ENCODE results near the gene SLC16A11.
"Not testable (repeated sequence)": the region's sequence is repeated elsewhere in the genome, so short reads cannot be mapped to it uniquely, and the experiment has no call there.

The SLC16A11 gene

DNA sequence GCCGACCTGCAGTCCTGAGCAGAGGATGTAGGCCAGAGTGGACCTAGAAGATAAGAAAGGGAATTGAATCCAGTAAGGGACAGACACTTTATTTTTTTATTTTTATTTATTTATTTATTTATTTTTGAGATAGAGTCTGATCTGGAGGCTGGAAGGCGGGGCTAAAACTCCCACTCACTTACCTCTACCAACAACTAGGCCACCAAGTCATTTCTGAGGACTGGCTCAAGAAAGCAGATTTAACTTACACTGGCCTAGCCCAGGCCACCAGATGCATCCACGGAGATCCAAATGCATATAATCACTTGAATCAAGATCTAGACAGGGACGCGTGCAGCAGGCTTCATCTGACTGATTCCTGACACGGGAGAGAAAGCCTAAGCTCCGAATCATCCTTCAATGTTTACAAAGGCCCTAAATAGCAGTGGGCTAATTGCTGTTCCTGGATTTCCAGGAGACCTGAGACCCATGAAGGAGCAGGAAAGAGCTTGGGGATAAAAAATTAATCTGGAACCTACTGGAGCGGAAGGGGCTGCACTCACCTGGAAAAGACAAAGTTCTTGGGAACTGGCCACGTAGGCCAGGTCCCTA lies 49.1 kb downstream of the SLC16A11 start:
- TF ChIP-seq, protein P1, sequence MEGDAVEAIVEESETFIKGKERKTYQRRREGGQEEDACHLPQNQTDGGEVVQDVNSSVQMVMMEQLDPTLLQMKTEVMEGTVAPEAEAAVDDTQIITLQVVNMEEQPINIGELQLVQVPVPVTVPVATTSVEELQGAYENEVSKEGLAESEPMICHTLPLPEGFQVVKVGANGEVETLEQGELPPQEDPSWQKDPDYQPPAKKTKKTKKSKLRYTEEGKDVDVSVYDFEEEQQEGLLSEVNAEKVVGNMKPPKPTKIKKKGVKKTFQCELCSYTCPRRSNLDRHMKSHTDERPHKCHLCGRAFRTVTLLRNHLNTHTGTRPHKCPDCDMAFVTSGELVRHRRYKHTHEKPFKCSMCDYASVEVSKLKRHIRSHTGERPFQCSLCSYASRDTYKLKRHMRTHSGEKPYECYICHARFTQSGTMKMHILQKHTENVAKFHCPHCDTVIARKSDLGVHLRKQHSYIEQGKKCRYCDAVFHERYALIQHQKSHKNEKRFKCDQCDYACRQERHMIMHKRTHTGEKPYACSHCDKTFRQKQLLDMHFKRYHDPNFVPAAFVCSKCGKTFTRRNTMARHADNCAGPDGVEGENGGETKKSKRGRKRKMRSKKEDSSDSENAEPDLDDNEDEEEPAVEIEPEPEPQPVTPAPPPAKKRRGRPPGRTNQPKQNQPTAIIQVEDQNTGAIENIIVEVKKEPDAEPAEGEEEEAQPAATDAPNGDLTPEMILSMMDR (IDR thresholded peaks at IDR 0.05; ENCODE audit: low read depth, low read length, poor library complexity, severe bottlenecking), result no peak
- no peak for TF ChIP-seq EZH2phosphoT487 (IDR thresholded peaks at IDR 0.05; ENCODE audit: borderline replicate concordance, low read length)
- Histone ChIP-seq H4K20me1 (ENCODE audit: control insufficient read depth, insufficient read depth, low read depth, low read length) (no peaks in the 10 kb centered on the region), H3K79me2 (ENCODE audit: control insufficient read depth, low read length) (no peaks in the 10 kb centered on the region), H3K4me3 (ENCODE audit: low read length) (no peak overlapping the region), H3K9me3 (ENCODE audit: control insufficient read depth, insufficient read depth, low read length) (no peaks in the 10 kb centered on the region), H3K9me2 (replicated peaks; ENCODE audit: control insufficient read depth, low read length) (no peaks in the 10 kb centered on the region), H3F3A (ENCODE audit: control insufficient read depth, insufficient read depth) (peaks cover 3% of the 10 kb centered on the region; the same call in 1 of the 2 replicates), H3K27me3 (ENCODE audit: control insufficient read depth, low read length) (no peaks in the 10 kb centered on the region), H3K4me1 (ENCODE audit: control insufficient read depth, low read length) (no peaks in the 10 kb centered on the region; the same call in 1 of the 2 replicates), H3K36me3 (ENCODE audit: control insufficient read depth, low read length) (peaks cover 11% of the 10 kb centered on the region; the same call in 1 of the 2 replicates), H3K4me2 (ENCODE audit: low read length) (no peak overlapping the region), H3K27ac (ENCODE audit: low read depth, low read length) (no peak overlapping the region)

GRCh38 chr17:6994118-6994598 lies 49.7 kb downstream of the SLC16A11 start:
- no peaks in the 10 kb centered on the region for H3K79me2 ChIP-seq (ENCODE audit: control insufficient read depth, low read length)
- no peak for TF ChIP-seq EZH2phosphoT487 (IDR thresholded peaks at IDR 0.05; ENCODE audit: borderline replicate concordance, low read length)
- TF ChIP-seq, protein P1 (IDR thresholded peaks at IDR 0.05; ENCODE audit: low read depth, low read length, poor library complexity, severe bottlenecking), result no peak
- H3K4me1 ChIP-seq (ENCODE audit: control insufficient read depth, low read length), result no peaks in the 10 kb centered on the region; the same call in 1 of the 2 replicates
- peaks cover 3% of the 10 kb centered on the region; the same call in 1 of the 2 replicates for H3F3A ChIP-seq (ENCODE audit: control insufficient read depth, insufficient read depth)
- H3K4me2 ChIP-seq (ENCODE audit: low read length), result no peak overlapping the region
- peaks cover 6% of the 10 kb centered on the region; the same call in 1 of the 2 replicates for H3K36me3 ChIP-seq (ENCODE audit: control insufficient read depth, low read length)
- no peak overlapping the region for H3K4me3 ChIP-seq (ENCODE audit: low read length)
- no peaks in the 10 kb centered on the region for H3K9me3 ChIP-seq (ENCODE audit: control insufficient read depth, insufficient read depth, low read length)
- H3K9me2 ChIP-seq (replicated peaks; ENCODE audit: control insufficient read depth, low read length), result no peaks in the 10 kb centered on the region
- H3K27ac ChIP-seq (ENCODE audit: low read depth, low read length), result no peak overlapping the region
- no peaks in the 10 kb centered on the region for H3K27me3 ChIP-seq (ENCODE audit: control insufficient read depth, low read length)
- no peaks in the 10 kb centered on the region for H4K20me1 ChIP-seq (ENCODE audit: control insufficient read depth, insufficient read depth, low read depth, low read length)

GRCh38 chr17:6993613-6994056 lies 50.3 kb downstream of the SLC16A11 start:
- H4K20me1 ChIP-seq (ENCODE audit: control insufficient read depth, insufficient read depth, low read depth, low read length); H3K4me3 ChIP-seq (ENCODE audit: low read length); H3K27ac ChIP-seq (ENCODE audit: low read depth, low read length); H3K4me2 ChIP-seq (ENCODE audit: low read length); H3K4me1 ChIP-seq (ENCODE audit: control insufficient read depth, low read length); H3K27me3 ChIP-seq (ENCODE audit: control insufficient read depth, low read length); H3F3A ChIP-seq (ENCODE audit: control insufficient read depth, insufficient read depth); H3K9me2 ChIP-seq (replicated peaks; ENCODE audit: control insufficient read depth, low read length); H3K36me3 ChIP-seq (ENCODE audit: control insufficient read depth, low read length); H3K79me2 ChIP-seq (ENCODE audit: control insufficient read depth, low read length); H3K9me3 ChIP-seq (ENCODE audit: control insufficient read depth, insufficient read depth, low read length): not testable (repeated sequence)
